ENCODE results near the gene MSANTD1.

Gene MSANTD1

GRCh38 chr4:3302173-3302785 is 53.3 kb downstream of the MSANTD1 start:
- ATAC-seq: peak; percentile 92
- peaks cover 3% of the 10 kb centered on the region for H3K9me3 Mint-ChIP-seq
- peak overlapping the region; percentile 91 for H3K27ac Mint-ChIP-seq
- peaks cover 50% of the 10 kb centered on the region for H3K4me1 Mint-ChIP-seq
- H3K36me3 Mint-ChIP-seq: no peaks in the 10 kb centered on the region
- peak overlapping the region; percentile 78 for H3K4me3 Mint-ChIP-seq
- peak; percentile 40 to 75 for DNase-seq (ENCODE audit: low spot score in 2 of 2)

DNA sequence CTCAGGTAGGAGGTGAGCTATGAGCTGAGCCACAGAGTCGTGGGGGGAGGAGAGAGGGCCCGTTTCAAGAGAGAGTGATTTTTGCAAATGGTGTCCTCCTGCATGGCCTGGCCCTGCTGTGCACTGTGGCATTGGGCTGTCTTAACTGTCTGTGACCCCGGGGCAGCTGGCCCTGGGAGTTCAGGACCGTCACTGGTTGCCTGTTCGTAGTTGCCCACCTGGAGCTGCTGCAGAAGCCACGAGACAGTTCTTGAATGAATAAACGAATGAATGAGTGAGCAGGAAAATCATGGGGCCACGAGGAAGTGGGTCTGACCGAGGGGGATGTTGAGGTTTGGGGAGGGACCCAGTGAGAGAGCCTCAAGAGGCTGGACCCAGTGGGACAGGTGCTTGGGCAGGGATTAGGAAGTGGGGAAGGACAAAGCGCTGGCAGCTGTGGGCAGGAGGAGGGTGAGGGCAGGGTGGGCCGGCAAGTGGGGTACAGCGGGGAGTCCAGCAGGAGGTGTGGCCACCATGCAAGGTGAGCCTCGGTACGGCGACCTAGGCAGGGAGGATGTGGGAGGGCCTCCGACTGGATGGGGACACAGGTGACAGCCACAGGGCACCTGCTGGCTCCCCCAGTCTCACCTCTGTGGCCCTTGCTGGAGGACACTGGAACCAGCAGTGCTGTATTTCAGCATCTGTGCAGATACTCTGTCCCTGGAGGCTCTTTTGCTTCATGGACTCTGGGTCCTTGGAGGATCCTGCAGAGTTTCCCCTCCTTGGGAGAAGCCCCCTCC is 54.0 kb downstream of the MSANTD1 start:
- no peaks in the 10 kb centered on the region for H3K9me3 Mint-ChIP-seq
- peak overlapping the region; percentile 78 for H3K4me3 Mint-ChIP-seq
- H3K4me1 Mint-ChIP-seq: peaks cover 50% of the 10 kb centered on the region
- H3K36me3 Mint-ChIP-seq: no peaks in the 10 kb centered on the region
- DNase-seq (ENCODE audit: low spot score in 2 of 2) (no peak), ATAC-seq (no peak)
- H3K27ac Mint-ChIP-seq: peak overlapping the region; percentile 91

DNA sequence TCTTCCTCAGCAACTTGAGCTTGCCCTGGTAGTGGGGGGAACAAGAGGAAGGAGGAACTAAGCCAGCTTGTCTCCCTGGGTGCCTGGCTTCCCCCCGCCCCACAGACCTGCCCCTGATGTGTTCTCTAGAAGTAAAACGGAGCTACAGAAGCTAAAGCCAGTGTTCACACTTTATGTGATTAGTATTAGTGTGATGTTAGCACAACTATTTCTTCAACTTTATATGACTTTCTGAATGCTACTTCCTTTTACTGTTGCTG is 54.5 kb downstream of the MSANTD1 start:
- ATAC-seq (no peak), DNase-seq (ENCODE audit: low spot score in 2 of 2) (no peak)
- Mint-ChIP-seq H3K4me3 (peak overlapping the region; percentile 78), H3K27ac (no peak overlapping the region), H3K9me3 (no peaks in the 10 kb centered on the region), H3K4me1 (peaks cover 50% of the 10 kb centered on the region), H3K36me3 (no peaks in the 10 kb centered on the region)

- ATAC-seq (no peak), DNase-seq (ENCODE audit: low spot score in 2 of 2) (no peak)
- Mint-ChIP-seq H3K4me3 (no peak overlapping the region), H3K4me1 (peaks cover 50% of the 10 kb centered on the region), H3K36me3 (no peaks in the 10 kb centered on the region), H3K9me3 (no peaks in the 10 kb centered on the region), H3K27ac (no peak overlapping the region)
These were observed 55.2 kb downstream of the MSANTD1 start for GRCh38 chr4:3303923-3304710.

GRCh38 chr4:3304831-3305609 is 56.1 kb downstream of the MSANTD1 start:
- peaks cover 50% of the 10 kb centered on the region for H3K4me1 Mint-ChIP-seq
- H3K27ac Mint-ChIP-seq: no peak overlapping the region
- H3K36me3 Mint-ChIP-seq: no peaks in the 10 kb centered on the region
- no peak overlapping the region for H3K4me3 Mint-ChIP-seq
- DNase-seq (ENCODE audit: low spot score in 2 of 2): no peak
- H3K9me3 Mint-ChIP-seq: no peaks in the 10 kb centered on the region
- ATAC-seq: no peak

DNA sequence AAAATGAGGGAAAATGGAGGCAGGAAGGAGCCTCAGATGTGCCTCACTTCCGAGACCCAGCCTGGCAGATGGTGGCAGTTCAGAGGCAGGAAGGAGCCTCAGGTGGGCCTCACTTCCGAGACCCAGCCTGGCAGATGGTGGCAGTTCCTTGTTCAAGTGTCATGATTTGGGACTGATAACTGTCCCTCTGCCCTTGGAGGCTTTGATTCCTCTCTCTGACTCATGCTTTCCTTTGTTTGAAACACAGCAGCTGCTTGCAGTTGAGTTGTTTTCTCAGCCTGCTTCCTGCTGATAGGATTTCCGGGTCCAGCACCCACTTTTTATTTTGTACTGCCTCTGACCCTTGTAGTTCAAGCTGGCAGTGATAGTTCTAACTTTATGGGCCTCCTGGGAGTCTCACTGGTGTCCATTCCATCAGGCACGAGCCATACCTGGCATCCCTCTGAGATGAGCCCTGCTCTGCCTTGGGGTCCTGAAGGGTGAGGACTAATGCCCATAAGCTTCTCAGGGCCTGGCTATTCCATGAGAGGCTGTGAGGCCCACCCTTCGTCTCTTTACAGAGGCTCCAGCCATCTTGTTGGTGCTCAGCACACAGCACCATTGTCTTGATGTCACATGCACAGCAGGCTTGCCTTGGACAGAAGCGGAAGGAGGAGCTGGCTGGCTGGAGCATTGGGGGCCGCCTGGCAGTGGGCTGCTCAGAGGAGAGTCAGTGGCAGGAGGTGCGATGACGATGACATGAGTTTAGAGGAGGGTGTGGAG is 56.8 kb downstream of the MSANTD1 start:
- Mint-ChIP-seq H3K4me1 (peaks cover 48% of the 10 kb centered on the region), H3K9me3 (no peaks in the 10 kb centered on the region), H3K36me3 (no peaks in the 10 kb centered on the region), H3K4me3 (no peak overlapping the region), H3K27ac (no peak overlapping the region)
- ATAC-seq (no peak), DNase-seq (ENCODE audit: low spot score in 2 of 2) (no peak)

Data from stimulated activated effector memory CD8-positive, alpha-beta T cell treated with anti-CD3 and anti-CD28 coated beads, Interleukin-12 subunit alpha, Interleukin-12 subunit beta, amount 100 ng/mL, for 72 hours (primary cell).